Measurements from ENCODE around the gene TBRG4.

Gene TBRG4

GRCh38 chr7:45050198-45050597, 61.3 kb downstream of the TBRG4 start:
- no peak for DNase-seq
